Measurements from ENCODE around the gene WDR86.
A peak's percentile ranks its signal among the peaks of the same experiment; 100 is the strongest.

GRCh38 chr7:151368136-151368571 lies 41.7 kb downstream of the WDR86 start:
- TF ChIP-seq CTCF (IDR thresholded peaks at IDR 0.05; ENCODE audit: low read length) (peak; percentile 99), EZH2 (optimal IDR thresholded peaks at IDR 0.05; ENCODE audit: low read depth, low read length) (no peak), EZH2phosphoT487 (IDR thresholded peaks at IDR 0.05; ENCODE audit: low read length) (no peak)

Data from MM.1S (cell line).